HG02623 (cell line): ENCODE measurements around the gene DOCK3.
"Not testable (repeated sequence)": the region's sequence is repeated elsewhere in the genome, so short reads cannot be mapped to it uniquely, and the experiment has no call there.

Source experiments
- ATAC-seq: cut with Tn5 transposase; IDR thresholded peaks from one replicate; pipeline ENCODE4 v1.9.1; 2021; ENCODE audit warnings: moderate library complexity; ENCODE audit not compliant: unreplicated experiment

Gene DOCK3

GRCh38 chr3:51190827-51191226 lies 516.1 kb downstream of the DOCK3 start:
- ATAC-seq = no peak

GRCh38 chr3:51191768-51192167 lies 517.0 kb downstream of the DOCK3 start:
- ATAC-seq = no peak

- no peak for ATAC-seq
Observed at GRCh38 chr3:51198477-51198876, 523.8 kb downstream of the DOCK3 start.

GRCh38 chr3:51199296-51199695 lies 524.6 kb downstream of the DOCK3 start:
- not testable (repeated sequence) for ATAC-seq

- no peak for ATAC-seq
Observed at GRCh38 chr3:51216291-51216690, 541.6 kb downstream of the DOCK3 start.

GRCh38 chr3:51221959-51222358 lies 547.2 kb downstream of the DOCK3 start:
- ATAC-seq = no peak

GRCh38 chr3:51224283-51224682 lies 549.6 kb downstream of the DOCK3 start:
- ATAC-seq = no peak

GRCh38 chr3:51224843-51225242 lies 550.1 kb downstream of the DOCK3 start:
- no peak for ATAC-seq

GRCh38 chr3:51242939-51243338 lies 568.2 kb downstream of the DOCK3 start:
- ATAC-seq = no peak

GRCh38 chr3:51243924-51244323 lies 569.2 kb downstream of the DOCK3 start:
- ATAC-seq = no peak

GRCh38 chr3:51245867-51246266 lies 571.1 kb downstream of the DOCK3 start:
- ATAC-seq = no peak

- ATAC-seq = no peak
Observed at GRCh38 chr3:51257870-51258269, 583.1 kb downstream of the DOCK3 start.

GRCh38 chr3:51264166-51264565 lies 589.4 kb downstream of the DOCK3 start:
- ATAC-seq = not testable (repeated sequence)

- no peak for ATAC-seq
Observed at GRCh38 chr3:51268132-51268531, 593.4 kb downstream of the DOCK3 start.

GRCh38 chr3:51269466-51269865 lies 594.7 kb downstream of the DOCK3 start:
- no peak for ATAC-seq

GRCh38 chr3:51270559-51270958 lies 595.8 kb downstream of the DOCK3 start:
- ATAC-seq = no peak

GRCh38 chr3:51271172-51271571 lies 596.4 kb downstream of the DOCK3 start:
- ATAC-seq = no peak

GRCh38 chr3:51274052-51274451 lies 599.3 kb downstream of the DOCK3 start:
- ATAC-seq = no peak

GRCh38 chr3:51275111-51275805 lies 600.5 kb downstream of the DOCK3 start:
- no peak for ATAC-seq

- no peak for ATAC-seq
Observed at GRCh38 chr3:51276046-51276445, 601.3 kb downstream of the DOCK3 start.

- ATAC-seq = no peak
Observed at GRCh38 chr3:51279448-51279847, 604.7 kb downstream of the DOCK3 start.

- ATAC-seq = no peak
Observed at GRCh38 chr3:51280176-51280575, 605.4 kb downstream of the DOCK3 start.

- ATAC-seq = no peak
Observed at GRCh38 chr3:51282931-51283330, 608.2 kb downstream of the DOCK3 start.
